Suppressor macrophage treated with lipopolysaccharide for 1 hour (primary cell): ENCODE measurements around the gene AUTS2.

Source experiments
- DNase-seq, 3 donors: peaks; one replicate each; pipeline ENCODE4 v3.0.0-alpha.2; 2020 to 2022

AUTS2 gene

GRCh38 chr7:70684173-70684572 is 1085.9 kb downstream of the AUTS2 start:
- no peak for DNase-seq

DNA sequence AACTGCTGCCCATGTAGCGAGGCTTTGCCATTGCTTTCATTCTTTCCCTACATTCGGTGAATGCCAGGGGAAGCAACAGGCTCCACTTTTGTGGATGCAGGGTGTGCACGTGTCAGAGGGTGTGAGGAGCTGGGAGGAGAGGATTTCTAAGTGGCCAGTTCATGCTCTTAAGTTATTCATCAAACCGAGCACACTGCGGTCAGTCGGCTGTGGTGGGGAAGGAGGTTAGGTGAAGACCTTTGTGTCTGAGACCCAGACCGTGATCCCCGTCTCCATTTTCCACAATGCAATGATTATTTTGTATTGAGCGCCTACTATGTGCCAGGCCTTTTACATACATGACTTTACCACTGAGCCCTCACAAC is 1095.0 kb downstream of the AUTS2 start:
- DNase-seq: no peak

DNA sequence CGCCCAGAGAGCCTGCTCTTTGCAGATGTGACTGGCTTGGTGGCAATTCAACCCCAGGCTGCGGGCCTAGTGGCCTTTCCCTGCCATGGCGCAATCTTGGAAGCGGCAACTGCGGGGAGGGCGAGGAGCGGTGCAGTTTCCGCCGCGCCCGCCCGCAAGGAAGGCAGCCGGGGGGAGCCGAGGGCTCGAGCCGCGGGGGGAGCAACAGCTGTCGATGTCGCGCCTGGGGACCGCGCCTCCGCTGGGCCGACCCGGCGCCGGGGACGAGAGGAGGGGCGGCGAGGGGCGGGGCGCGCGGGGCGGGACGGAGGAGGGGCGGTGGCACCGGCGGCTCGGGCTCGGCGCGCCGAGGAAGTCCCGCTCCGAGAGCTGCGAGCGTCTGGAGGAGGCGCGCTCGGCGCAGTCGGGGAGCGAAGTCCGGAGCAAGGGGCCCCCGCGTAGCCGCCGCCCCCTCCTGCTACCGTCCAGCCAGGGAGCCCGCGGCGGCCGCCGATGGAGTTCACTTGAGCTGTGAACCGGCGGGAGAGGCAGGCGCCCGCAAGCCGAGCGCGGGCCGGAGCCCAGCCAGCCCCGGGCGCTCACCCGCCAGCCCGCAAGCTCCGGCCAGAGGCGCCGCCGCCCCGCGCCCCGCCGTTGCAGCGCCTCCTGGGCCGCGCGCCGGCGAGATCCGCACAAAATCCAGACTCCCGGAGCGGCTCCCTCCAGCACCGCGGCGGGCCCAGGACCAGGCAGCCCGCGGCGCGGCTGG is 1095.6 kb downstream of the AUTS2 start:
- DNase-seq: peak; percentile 54 to 81 (median 64)

- peak in 2 of 3 donors; percentile 43 to 65 for DNase-seq
These were observed 1096.2 kb downstream of the AUTS2 start for GRCh38 chr7:70694434-70694970.

GRCh38 chr7:70694971-70695794 is 1096.9 kb downstream of the AUTS2 start:
- DNase-seq: peak in 2 of 3 donors; percentile 12 to 43

DNA sequence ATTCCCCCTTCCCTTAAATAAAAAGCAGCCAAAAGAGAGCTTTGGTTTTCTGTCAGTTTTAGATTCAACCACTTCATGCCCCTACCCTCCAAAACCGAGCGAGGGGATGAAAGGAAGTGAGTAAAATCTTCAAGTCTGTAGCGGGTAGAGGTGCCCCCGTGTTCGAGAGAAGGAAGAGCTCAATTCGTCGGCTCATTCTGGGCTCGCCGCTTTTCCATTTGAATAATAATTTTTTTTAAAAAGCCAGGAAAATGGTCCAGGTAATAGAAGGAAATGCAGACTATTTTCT is 1097.5 kb downstream of the AUTS2 start:
- peak in 1 of 3 donors; percentile 12 for DNase-seq

GRCh38 chr7:70696201-70696754 is 1098.0 kb downstream of the AUTS2 start:
- DNase-seq: no peak

GRCh38 chr7:70698219-70698832 is 1100.1 kb downstream of the AUTS2 start:
- DNase-seq: peak; percentile 53 to 69 (median 66)

DNA sequence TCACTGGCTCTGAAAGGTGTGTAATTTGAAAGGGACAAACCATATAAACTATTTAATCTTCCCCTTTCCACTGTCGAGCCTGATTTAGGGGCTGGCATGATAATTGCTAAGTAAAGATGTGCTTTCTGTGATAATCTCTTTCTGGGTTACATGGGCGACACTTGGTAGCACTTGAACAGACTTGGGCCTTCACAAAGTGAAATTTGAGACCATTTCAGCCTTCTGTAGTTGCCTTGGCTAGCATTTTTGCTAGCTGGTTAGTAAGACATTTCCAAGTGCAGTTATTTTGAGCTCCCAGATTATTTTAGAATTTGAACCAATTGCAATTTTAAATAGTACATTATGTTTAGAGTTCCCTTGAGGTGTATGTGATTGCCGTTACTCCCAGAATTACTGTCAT is 1101.0 kb downstream of the AUTS2 start:
- DNase-seq: no peak

- no peak for DNase-seq
These were observed 1102.0 kb downstream of the AUTS2 start for GRCh38 chr7:70700055-70700940.

DNA sequence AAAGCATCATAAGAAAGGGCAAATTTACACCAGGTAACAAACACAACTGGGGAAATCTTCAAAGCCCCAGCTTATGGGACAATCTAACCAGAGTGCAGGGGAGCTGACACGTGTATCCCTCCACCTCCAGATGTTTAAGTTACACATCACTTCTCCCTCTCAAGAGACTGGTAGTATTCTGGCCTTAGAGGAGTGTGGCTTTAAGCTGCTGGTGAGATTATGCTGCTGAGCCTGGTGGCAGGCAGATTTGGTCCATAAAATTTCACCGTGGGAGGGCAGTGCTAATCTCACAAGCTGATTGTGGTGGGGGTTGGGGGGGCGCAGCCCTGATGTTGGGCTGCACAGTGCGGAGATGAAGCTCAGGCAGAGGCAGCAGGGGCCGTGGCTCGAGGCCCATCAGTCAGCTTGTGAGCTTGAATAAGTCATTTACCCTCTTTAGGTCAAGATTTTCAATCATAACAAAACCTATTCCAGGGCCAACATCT is 1102.7 kb downstream of the AUTS2 start:
- DNase-seq: no peak

- DNase-seq: no peak
These were observed 1103.2 kb downstream of the AUTS2 start for GRCh38 chr7:70701477-70701876.

DNA sequence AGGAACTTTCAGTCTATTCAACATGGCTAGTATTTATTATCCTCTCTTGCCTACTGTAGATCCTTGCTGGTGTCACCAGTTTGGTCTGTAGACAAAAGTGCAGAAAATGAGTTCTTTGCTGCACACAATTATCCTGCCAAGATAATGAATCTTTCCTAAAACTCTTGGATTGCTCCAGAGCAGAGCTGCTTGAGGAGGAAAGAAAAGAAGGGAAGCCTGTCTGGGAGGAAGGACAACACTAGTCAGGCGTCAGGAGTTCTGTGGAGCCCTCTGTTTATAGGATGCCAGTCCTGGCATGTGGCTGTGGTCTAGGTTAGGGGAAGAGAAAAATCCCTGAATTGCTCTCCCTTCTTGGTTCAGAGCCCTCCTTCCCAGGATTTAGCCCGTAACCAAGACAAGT is 1103.7 kb downstream of the AUTS2 start:
- no peak for DNase-seq

- DNase-seq: no peak
These were observed 1105.5 kb downstream of the AUTS2 start for GRCh38 chr7:70703785-70704184.

DNA sequence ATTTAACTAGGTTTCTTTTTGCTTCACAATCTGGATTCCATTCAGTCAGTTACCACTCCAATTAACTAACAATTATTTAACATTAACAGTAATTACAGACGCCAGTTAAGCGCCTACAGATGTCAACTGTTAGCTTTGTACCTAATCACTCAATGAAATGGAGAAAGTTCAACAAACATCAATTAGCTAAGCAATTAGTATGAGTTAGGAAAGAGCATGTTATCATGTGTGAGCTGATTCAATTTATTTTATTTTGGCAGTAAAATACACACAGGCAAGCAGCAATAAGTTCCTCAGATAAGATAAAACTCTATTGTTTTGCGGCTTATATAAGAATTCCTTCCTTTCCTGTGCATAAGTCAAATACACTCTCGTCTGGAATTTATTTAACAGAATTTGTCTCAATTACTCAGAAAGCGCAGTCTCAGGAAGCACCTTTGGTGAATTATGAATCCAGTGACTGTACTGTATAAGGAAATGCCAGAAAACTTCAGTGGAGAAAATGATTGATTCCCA is 1106.6 kb downstream of the AUTS2 start:
- DNase-seq: no peak

- no peak for DNase-seq
These were observed 1107.9 kb downstream of the AUTS2 start for GRCh38 chr7:70706204-70706603.

- DNase-seq: no peak
These were observed 1108.4 kb downstream of the AUTS2 start for GRCh38 chr7:70706698-70707097.

DNA sequence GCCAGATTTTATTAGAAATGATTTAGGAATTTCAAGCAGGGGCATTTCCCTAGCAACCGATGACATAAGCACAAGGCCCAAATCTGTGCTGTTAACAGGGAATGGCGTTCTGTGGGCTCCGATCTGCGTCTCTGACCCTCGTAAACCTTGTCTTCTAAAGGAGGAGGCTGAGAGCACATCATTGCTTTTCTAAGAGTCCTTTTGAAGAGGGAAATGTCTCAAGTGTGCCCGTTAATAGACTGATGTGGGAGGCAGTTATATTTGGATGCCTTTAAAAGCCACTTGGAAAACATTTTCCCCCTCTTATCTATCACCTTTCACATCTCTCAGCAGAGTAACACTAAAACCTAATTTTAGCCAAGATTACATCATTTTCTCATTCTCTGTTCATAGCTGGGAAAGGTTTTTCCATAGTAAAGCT is 1109.6 kb downstream of the AUTS2 start:
- DNase-seq: no peak

DNA sequence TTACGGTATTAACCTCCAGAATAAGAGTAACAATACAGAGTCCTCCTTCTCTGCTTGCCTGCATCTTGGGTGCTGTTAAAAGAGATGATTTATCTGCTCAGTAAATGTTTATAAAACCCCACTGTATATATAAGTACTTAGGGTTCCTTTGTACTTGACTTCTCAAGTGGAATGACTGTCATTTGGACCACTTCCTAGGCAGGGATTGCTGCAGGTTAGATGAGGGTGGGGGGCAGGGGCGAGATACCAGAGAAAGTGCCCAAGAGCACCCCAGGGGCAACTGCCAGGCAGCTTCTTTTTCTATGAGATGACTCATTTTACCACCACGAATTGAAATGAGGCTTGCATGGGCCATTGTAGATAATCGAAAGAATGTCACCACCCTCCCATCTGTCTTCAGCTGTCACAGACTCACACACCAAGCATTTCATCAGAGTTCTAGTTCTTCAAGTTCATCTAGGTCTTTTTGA is 1111.8 kb downstream of the AUTS2 start:
- DNase-seq: no peak

- DNase-seq: no peak
These were observed 1112.4 kb downstream of the AUTS2 start for GRCh38 chr7:70710651-70711050.

DNA sequence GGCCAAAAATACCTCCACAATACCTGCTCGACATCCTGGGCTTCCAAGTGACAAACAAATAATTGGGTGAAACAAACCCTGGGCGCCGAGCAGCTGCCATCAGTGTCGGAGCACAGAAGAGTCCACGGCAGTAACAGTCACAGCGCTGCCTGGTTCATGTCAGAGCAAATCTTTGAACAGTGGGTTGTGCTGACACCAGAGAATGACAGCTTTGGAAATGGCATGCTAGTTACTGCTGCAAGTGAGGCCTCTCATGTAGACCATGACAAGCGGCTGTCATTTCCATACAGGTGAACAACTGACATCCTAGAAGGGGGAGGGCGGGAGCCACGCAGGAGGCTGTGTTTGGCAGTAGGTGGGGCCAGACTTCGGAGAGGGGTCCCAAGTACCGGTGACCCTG is 1113.2 kb downstream of the AUTS2 start:
- DNase-seq: no peak

- DNase-seq: no peak
These were observed 1114.7 kb downstream of the AUTS2 start for GRCh38 chr7:70712942-70713341.
